H9 (cell line): ENCODE data around the gene SLC35F3. TPM values are rescaled to one million over a fixed set of nuclear protein-coding genes. Genes with fewer than 3 reads are reported as not detected.

Experiments used
- DNase-seq: peaks from one replicate; pipeline ENCODE4 v3.0.0-alpha.2; 2017
- H2AFZ ChIP-seq: one replicate; pipeline ENCODE4 v1.6.1; 2013; ENCODE audit warnings: mild to moderate bottlenecking, low read length, control low read depth, moderate library complexity
- H2AK5ac ChIP-seq: 2 replicates; pipeline ENCODE4 v1.6.1; 2013; ENCODE audit warnings: low read length, control low read depth, mixed read lengths; ENCODE audit not compliant: insufficient read length
- H2BK120ac ChIP-seq: one replicate; pipeline ENCODE4 v1.6.1; 2013; ENCODE audit warnings: low read depth, mild to moderate bottlenecking, low read length, control low read depth, inconsistent platforms; ENCODE audit not compliant: poor library complexity, severe bottlenecking
- H2BK12ac ChIP-seq: 2 replicates; pipeline ENCODE4 v1.6.1; 2013; ENCODE audit warnings: low read length, control low read depth, mixed read lengths, low read depth; ENCODE audit not compliant: insufficient read length
- H2BK15ac ChIP-seq: 2 replicates; pipeline ENCODE4 v1.6.1; 2013; ENCODE audit warnings: low read depth, low read length, control low read depth
- H2BK20ac ChIP-seq: one replicate; pipeline ENCODE4 v1.6.1; 2013; ENCODE audit warnings: low read depth, mild to moderate bottlenecking, low read length, control low read depth, inconsistent platforms; ENCODE audit not compliant: poor library complexity, severe bottlenecking
- H2BK5ac ChIP-seq: 2 replicates; pipeline ENCODE4 v1.6.1; 2013; ENCODE audit warnings: low read length, control low read depth, mixed read lengths; ENCODE audit not compliant: insufficient read length
- H3K14ac ChIP-seq: 2 replicates; pipeline ENCODE4 v1.6.1; 2013; ENCODE audit warnings: low read length, control low read depth; ENCODE audit not compliant: insufficient read depth
- H3K18ac ChIP-seq: 2 replicates; pipeline ENCODE4 v1.6.1; 2013; ENCODE audit warnings: low read depth, mild to moderate bottlenecking, mixed read lengths, low read length, control low read depth; ENCODE audit not compliant: insufficient read length
- H3K23ac ChIP-seq: 2 replicates; pipeline ENCODE4 v1.6.1; 2013; ENCODE audit warnings: low read length, control low read depth, mixed read lengths, low read depth; ENCODE audit not compliant: insufficient read length
- H3K23me2 ChIP-seq: 2 replicates; pipeline ENCODE4 v1.6.1; 2013; ENCODE audit warnings: low read depth, mild to moderate bottlenecking, mixed read lengths, low read length, control low read depth; ENCODE audit not compliant: insufficient read length, poor library complexity, severe bottlenecking
- H3K27ac ChIP-seq: 2 replicates; pipeline ENCODE4 v1.5.1; 2013; ENCODE audit warnings: low read length, control low read depth, mixed read lengths, low read depth; ENCODE audit not compliant: insufficient read length
- H3K27me3 ChIP-seq: 2 replicates; pipeline ENCODE4 v1.6.1; 2013; ENCODE audit warnings: low read length, control low read depth, inconsistent platforms; ENCODE audit not compliant: insufficient read depth
- H3K4ac ChIP-seq: 2 replicates; pipeline ENCODE4 v1.6.1; 2013; ENCODE audit warnings: low read depth, mild to moderate bottlenecking, control low read depth, inconsistent platforms, low read length, moderate library complexity
- H3K4me1 ChIP-seq: 2 replicates; pipeline ENCODE4 v1.6.1; 2013; ENCODE audit warnings: low read length, control low read depth, inconsistent platforms; ENCODE audit not compliant: insufficient read depth
- H3K4me2 ChIP-seq: 2 replicates; pipeline ENCODE4 v1.6.1; 2013; ENCODE audit warnings: low read length, control low read depth, mixed read lengths; ENCODE audit not compliant: insufficient read length, insufficient read depth
- H3K56ac ChIP-seq: 2 replicates; pipeline ENCODE4 v1.6.1; 2013; ENCODE audit warnings: low read depth, mild to moderate bottlenecking, mixed read lengths, low read length, control low read depth; ENCODE audit not compliant: insufficient read length
- H3K79me1 ChIP-seq: 2 replicates; pipeline ENCODE4 v1.6.1; 2013; ENCODE audit warnings: low read depth, mild to moderate bottlenecking, moderate library complexity, low read length, control low read depth, inconsistent platforms; ENCODE audit not compliant: insufficient read depth, poor library complexity, severe bottlenecking
- H3K79me2 ChIP-seq: 2 replicates; pipeline ENCODE4 v1.6.1; 2013; ENCODE audit warnings: low read length, control low read depth, inconsistent platforms; ENCODE audit not compliant: insufficient read depth
- H3K9ac ChIP-seq: 2 replicates; pipeline ENCODE4 v1.6.1; 2013; ENCODE audit warnings: low read length, control low read depth, mixed read lengths; ENCODE audit not compliant: insufficient read length; ENCODE audit errors: extremely low read depth
- H3K9me3 ChIP-seq: one replicate; pipeline ENCODE4 v1.6.1; 2013; ENCODE audit warnings: low read depth, low read length, inconsistent platforms; ENCODE audit not compliant: control insufficient read depth
- H3T11ph ChIP-seq: one replicate; pipeline ENCODE4 v1.6.1; 2013; ENCODE audit warnings: mild to moderate bottlenecking, low read length, control low read depth, inconsistent platforms
- H4K20me1 ChIP-seq: one replicate; pipeline ENCODE4 v1.6.1; 2013; ENCODE audit not compliant: control insufficient read depth, insufficient read length, insufficient read depth
- H4K5ac ChIP-seq: 2 replicates; pipeline ENCODE4 v1.6.1; 2013; ENCODE audit warnings: low read depth, mild to moderate bottlenecking, mixed read lengths, low read length, control low read depth; ENCODE audit not compliant: insufficient read length
- H4K8ac ChIP-seq: replicated peaks from 2 replicates; pipeline ENCODE4 v1.6.1; 2013; ENCODE audit warnings: low read length, control low read depth, mixed read lengths, low read depth; ENCODE audit not compliant: insufficient read length
- H4K91ac ChIP-seq: 2 replicates; pipeline ENCODE4 v1.6.1; 2013; ENCODE audit warnings: low read depth, mild to moderate bottlenecking, moderate library complexity, mixed read lengths, low read length, control low read depth; ENCODE audit not compliant: insufficient read length
- H3K27ac Mint-ChIP-seq, 3 experiments: 2 replicates in 2 of 3; 3 replicates in 1 of 3; pipeline ENCODE4 v1.8.0; 2020 to 2021; ENCODE audit warnings: mixed read lengths in 3 of 3, mild to moderate bottlenecking in 1 of 3, moderate library complexity in 1 of 3
- H3K27me3 Mint-ChIP-seq: 2 replicates; pipeline ENCODE4 v1.8.0; 2021; ENCODE audit warnings: low read depth, mild to moderate bottlenecking, moderate library complexity, mixed read lengths
- H3K36me3 Mint-ChIP-seq, 3 experiments: 2 replicates in 2 of 3; 3 replicates in 1 of 3; pipeline ENCODE4 v1.8.0; 2020 to 2021; ENCODE audit warnings: low read depth in 3 of 3, mixed read lengths in 3 of 3; ENCODE audit not compliant: insufficient read depth in 1 of 3
- H3K4me1 Mint-ChIP-seq, 2 experiments: 2 replicates each; pipeline ENCODE4 v1.8.0; 2020; ENCODE audit warnings: mixed read lengths in 2 of 2
- H3K4me3 Mint-ChIP-seq, 2 experiments: 2 replicates in 1 of 2; 3 replicates in 1 of 2; pipeline ENCODE4 v1.8.0; 2020 to 2021; ENCODE audit warnings: mild to moderate bottlenecking in 2 of 2, mixed read lengths in 2 of 2, moderate library complexity in 1 of 2
- H3K9me3 Mint-ChIP-seq, 2 experiments: 2 replicates in 1 of 2; 3 replicates in 1 of 2; pipeline ENCODE4 v1.8.0; 2020; ENCODE audit warnings: mild to moderate bottlenecking in 2 of 2, mixed read lengths in 2 of 2, moderate library complexity in 1 of 2
- CTCF ChIP-seq: fragments of 200-600 bp; sonication (generic); conservative IDR thresholded peaks from 3 replicates; pipeline ENCODE4 v1.8.0; 2021; ENCODE audit warnings: antibody characterized with exemption, mild to moderate bottlenecking
- WGBS: extraction: QIAGEN DNeasy Blood & Tissue Kit; methylation state at CpG from one replicate; pipeline ENCODE4 v1.1.7; 2013; ENCODE audit warnings: missing lambda C conversion rate, low lambda C conversion rate, mixed read lengths; ENCODE audit not compliant: insufficient read length; ENCODE audit errors: extremely low coverage; 5-methylcytosine and 5-hydroxymethylcytosine counted together
- total RNA-seq: library from RNA; stranded (reverse); gene quantifications from 2 replicates; pipeline ENCODE4 v1.2.1, GENCODE V29; 2021

The SLC35F3 gene
- total RNA-seq, 1 experiment from 2014 or later, result 0.81 TPM

DNA sequence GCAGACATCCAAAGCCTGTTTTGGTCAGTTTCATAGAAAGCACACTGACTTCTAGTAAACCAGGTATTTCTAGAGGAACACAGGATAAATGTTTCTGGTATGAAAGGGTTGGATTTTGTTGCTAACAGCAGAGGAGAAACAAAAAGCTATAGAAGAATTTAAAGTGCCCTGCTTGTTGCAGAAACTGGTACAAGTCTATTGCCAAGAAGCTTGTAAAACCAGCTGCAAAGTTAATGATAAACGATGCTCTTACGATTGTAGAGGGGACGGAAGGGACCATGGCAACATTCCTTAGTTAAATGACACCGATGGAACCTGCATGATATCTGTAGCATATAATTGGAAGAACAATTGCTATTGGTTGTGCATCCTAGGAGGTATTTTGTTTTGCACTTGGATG is 40.1 kb downstream of the SLC35F3 start:
- Histone ChIP-seq H3K27me3 (no peaks in the 10 kb centered on the region), H3K4me2 (no peak overlapping the region), H2BK12ac (no peak overlapping the region), H4K8ac (no peak overlapping the region), H3K9me3 (no peaks in the 10 kb centered on the region), H3T11ph (no peak overlapping the region), H2BK20ac (no peak overlapping the region), H3K14ac (no peak overlapping the region), H3K23ac (no peak overlapping the region), H2BK15ac (no peak overlapping the region), H3K27ac (no peak overlapping the region), H4K20me1 (no peaks in the 10 kb centered on the region), H3K79me1 (no peaks in the 10 kb centered on the region), H2AFZ (no peak overlapping the region), H2BK5ac (no peak overlapping the region), H4K5ac (no peak overlapping the region), H4K91ac (no peak overlapping the region), H3K4ac (no peak overlapping the region), H3K56ac (no peak overlapping the region), H3K79me2 (no peaks in the 10 kb centered on the region), H3K4me1 (no peaks in the 10 kb centered on the region), H2BK120ac (no peak overlapping the region), H3K18ac (no peak overlapping the region), H3K23me2 (no peaks in the 10 kb centered on the region), H3K9ac (no peak overlapping the region), H2AK5ac (no peak overlapping the region)
- H3K9me3 Mint-ChIP-seq, result no peaks in the 10 kb centered on the region
- no peak for TF ChIP-seq CTCF
- no peak overlapping the region for H3K4me3 Mint-ChIP-seq
- H3K27me3 Mint-ChIP-seq, result peaks cover 5% of the 10 kb centered on the region; the same call in 1 of the 2 replicates
- H3K27ac Mint-ChIP-seq, result no peak overlapping the region
- H3K36me3 Mint-ChIP-seq, result no peaks in the 10 kb centered on the region
- WGBS, result no CpG with 5 or more reads among the region's 4 CpGs
- no peak for DNase-seq
- peaks cover 4 to 15% of the 10 kb centered on the region in 2 experiments; a peak in 3 of 4 replicates for H3K4me1 Mint-ChIP-seq
